ENCODE data around the gene NR2F1-AS1. TPM values are rescaled to one million over a fixed set of nuclear protein-coding genes. Genes with fewer than 3 reads are reported as not detected.

The NR2F1-AS1 gene
- total RNA-seq, 4 donors from 2014 or later: 0.13 to 0.85 TPM; not detected in 2

GRCh38 chr5:93517828-93518227 is 63.2 kb downstream of the NR2F1-AS1 start:
- DNase-seq: no peak
- ATAC-seq: no peak
- in situ Hi-C loops (cut with MboI; ENCODE audit: low sequenced_read_pairs in 4 of 4): no loop called here

GRCh38 chr5:93513298-93513697 is 67.7 kb downstream of the NR2F1-AS1 start:
- no peaks in the 10 kb centered on the region for H3K27me3 ChIP-seq
- no peak for DNase-seq
- intact Hi-C loops (cut with DNase I; ENCODE audit: low total_unique reads) (no loop called here), in situ Hi-C loops (cut with MboI; ENCODE audit: low sequenced_read_pairs in 4 of 4) (no loop called here)
- no peaks in the 10 kb centered on the region for H3K36me3 ChIP-seq
- no peak overlapping the region for H3K4me3 ChIP-seq
- TF ChIP-seq POLR2A (IDR thresholded peaks at IDR 0.05) (no peak), CTCF (IDR thresholded peaks at IDR 0.05 in 4 of 5, conservative IDR thresholded peaks at IDR 0.05 in 1 of 5) (no peak)
- no peak for ATAC-seq
- H3K4me1 ChIP-seq: no peaks in the 10 kb centered on the region
- no peak overlapping the region for H3K27ac ChIP-seq
- H3K9me3 ChIP-seq: no peaks in the 10 kb centered on the region

More at GRCh38 chr5:93517828-93518227, 63.2 kb downstream of the NR2F1-AS1 start:
- Histone ChIP-seq H3K4me3 (no peak overlapping the region), H3K27me3 (no peaks in the 10 kb centered on the region), H3K27ac (no peak overlapping the region), H3K4me1 (no peaks in the 10 kb centered on the region), H3K36me3 (no peaks in the 10 kb centered on the region), H3K9me3 (no peaks in the 10 kb centered on the region)
- intact Hi-C loops (cut with DNase I; ENCODE audit: low total_unique reads): no loop called here
- no peak for TF ChIP-seq CTCF (IDR thresholded peaks at IDR 0.05 in 4 of 5, conservative IDR thresholded peaks at IDR 0.05 in 1 of 5)
- no peak for TF ChIP-seq POLR2A (IDR thresholded peaks at IDR 0.05)

- intact Hi-C loops (cut with DNase I; ENCODE audit: low total_unique reads) (no loop called here), in situ Hi-C loops (cut with MboI; ENCODE audit: low sequenced_read_pairs in 4 of 4) (no loop called here)
- TF ChIP-seq CTCF (IDR thresholded peaks at IDR 0.05 in 4 of 5, conservative IDR thresholded peaks at IDR 0.05 in 1 of 5): no peak
- TF ChIP-seq POLR2A (IDR thresholded peaks at IDR 0.05): no peak
- DNase-seq (no peak), ATAC-seq (no peak)
- Histone ChIP-seq H3K27me3 (no peaks in the 10 kb centered on the region), H3K9me3 (no peaks in the 10 kb centered on the region), H3K4me3 (no peak overlapping the region), H3K4me1 (no peaks in the 10 kb centered on the region), H3K27ac (no peak overlapping the region), H3K36me3 (no peaks in the 10 kb centered on the region)
Measured at GRCh38 chr5:93512799-93513198, 68.2 kb downstream of the NR2F1-AS1 start.

- no peaks in the 10 kb centered on the region for H3K27me3 ChIP-seq
- DNase-seq (no peak), ATAC-seq (no peak)
- no peaks in the 10 kb centered on the region for H3K9me3 ChIP-seq
- no peak overlapping the region for H3K27ac ChIP-seq
- no peak overlapping the region for H3K4me3 ChIP-seq
- TF ChIP-seq CTCF (IDR thresholded peaks at IDR 0.05 in 4 of 5, conservative IDR thresholded peaks at IDR 0.05 in 1 of 5): no peak
- no peak for TF ChIP-seq POLR2A (IDR thresholded peaks at IDR 0.05)
- H3K4me1 ChIP-seq: no peaks in the 10 kb centered on the region
- in situ Hi-C loops (cut with MboI; ENCODE audit: low sequenced_read_pairs in 4 of 4) (no loop called here), intact Hi-C loops (cut with DNase I; ENCODE audit: low total_unique reads) (no loop called here)
- no peaks in the 10 kb centered on the region for H3K36me3 ChIP-seq
Measured at GRCh38 chr5:93511445-93511844, 69.6 kb downstream of the NR2F1-AS1 start.

Measured in gastrocnemius medialis (tissue), 4 donors.